ENCODE measurements around the gene CGNL1.

DNA sequence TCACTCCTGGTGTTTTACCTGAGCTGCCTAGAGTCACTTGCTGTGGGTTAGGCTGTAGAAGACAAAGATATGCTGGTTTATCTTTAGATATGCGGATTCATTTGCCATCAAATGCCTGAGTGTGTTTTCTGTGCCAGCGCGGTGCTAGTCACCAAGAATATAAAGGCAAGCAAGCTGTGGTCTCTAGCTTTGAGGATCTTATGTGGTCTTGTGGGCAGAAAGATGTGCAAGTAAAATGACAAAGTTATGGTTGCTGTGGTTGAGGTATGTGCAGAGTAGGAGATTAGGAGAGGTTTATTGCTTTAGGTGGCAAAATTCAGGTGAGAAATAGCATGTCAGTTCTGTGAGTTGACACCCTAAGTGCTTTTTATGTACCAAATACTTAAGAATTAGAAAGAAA lies 94.2 kb downstream of the CGNL1 start:
- no peak for TF ChIP-seq EZH2 (IDR thresholded peaks at IDR 0.05; ENCODE audit: insufficient read depth, low read length)
- TF ChIP-seq, protein P1, sequence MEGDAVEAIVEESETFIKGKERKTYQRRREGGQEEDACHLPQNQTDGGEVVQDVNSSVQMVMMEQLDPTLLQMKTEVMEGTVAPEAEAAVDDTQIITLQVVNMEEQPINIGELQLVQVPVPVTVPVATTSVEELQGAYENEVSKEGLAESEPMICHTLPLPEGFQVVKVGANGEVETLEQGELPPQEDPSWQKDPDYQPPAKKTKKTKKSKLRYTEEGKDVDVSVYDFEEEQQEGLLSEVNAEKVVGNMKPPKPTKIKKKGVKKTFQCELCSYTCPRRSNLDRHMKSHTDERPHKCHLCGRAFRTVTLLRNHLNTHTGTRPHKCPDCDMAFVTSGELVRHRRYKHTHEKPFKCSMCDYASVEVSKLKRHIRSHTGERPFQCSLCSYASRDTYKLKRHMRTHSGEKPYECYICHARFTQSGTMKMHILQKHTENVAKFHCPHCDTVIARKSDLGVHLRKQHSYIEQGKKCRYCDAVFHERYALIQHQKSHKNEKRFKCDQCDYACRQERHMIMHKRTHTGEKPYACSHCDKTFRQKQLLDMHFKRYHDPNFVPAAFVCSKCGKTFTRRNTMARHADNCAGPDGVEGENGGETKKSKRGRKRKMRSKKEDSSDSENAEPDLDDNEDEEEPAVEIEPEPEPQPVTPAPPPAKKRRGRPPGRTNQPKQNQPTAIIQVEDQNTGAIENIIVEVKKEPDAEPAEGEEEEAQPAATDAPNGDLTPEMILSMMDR (IDR thresholded peaks at IDR 0.05; ENCODE audit: insufficient read depth, low read depth, low read length), result no peak

Measured in astrocyte (in vitro differentiated cells and primary cell).